ENCODE measurements around the gene CDKAL1. TPM values are rescaled to one million over a fixed set of nuclear protein-coding genes. Genes with fewer than 3 reads are reported as not detected.

The CDKAL1 gene
- total and polyA plus RNA-seq, 2 of the 13 experiments (the other 11 are each of a cell fraction or from before 2014, with no cell fraction given): 9.5 to 27.7 TPM

GRCh38 chr6:20630617-20631548, 96.6 kb downstream of the CDKAL1 start (continued):
- peak; percentile 50; the same call in 1 of the 2 replicates for TF ChIP-seq ZHX2 (IDR thresholded peaks at IDR 0.05; ENCODE audit: low read depth)
- TF ChIP-seq ZHX2 (CRISPR knock-in tag; IDR thresholded peaks at IDR 0.05; ENCODE audit: borderline replicate concordance): no peak
- TF ChIP-seq ZNF749 (CRISPR knock-in tag; IDR thresholded peaks at IDR 0.05; ENCODE audit: borderline replicate concordance): no peak
- TF ChIP-seq MTERF4 (CRISPR knock-in tag; IDR thresholded peaks at IDR 0.05): no peak
- no peak for TF ChIP-seq ATRX (CRISPR knock-in tag; IDR thresholded peaks at IDR 0.05; ENCODE audit: borderline replicate concordance)
- TF ChIP-seq ZNF142 (CRISPR knock-in tag; IDR thresholded peaks at IDR 0.05): no peak
- TF ChIP-seq MLX (CRISPR knock-in tag; IDR thresholded peaks at IDR 0.05): no peak
- TF ChIP-seq HHEX (CRISPR knock-in tag; IDR thresholded peaks at IDR 0.05): peak; percentile 51; the same call in 1 of the 2 replicates
- no peak for TF ChIP-seq ZMAT5 (CRISPR knock-in tag; IDR thresholded peaks at IDR 0.05; ENCODE audit: borderline replicate concordance, low read depth)
- peak; percentile 29; the same call in 1 of the 2 replicates for TF ChIP-seq ZSCAN5A (CRISPR knock-in tag; IDR thresholded peaks at IDR 0.05; ENCODE audit: borderline replicate concordance)
- TF ChIP-seq ZNF263 (CRISPR knock-in tag; IDR thresholded peaks at IDR 0.05): peak; percentile 39; the same call in 1 of the 2 replicates
- no peak for TF ChIP-seq RFX3 (CRISPR knock-in tag; IDR thresholded peaks at IDR 0.05)
